22Rv1 (cell line): Measurements from ENCODE around the gene PATJ.

Experiments
- H3K27ac ChIP-seq: fragments of 450-650 bp; 2 replicates; pipeline ENCODE4 v1.5.1; 2017
- CTCF ChIP-seq: fragments of 450-650 bp; IDR thresholded peaks from 2 replicates; pipeline ENCODE4 v1.5.1; 2017; ENCODE audit warnings: mild to moderate bottlenecking
- ZFX ChIP-seq: fragments of 450-650 bp; IDR thresholded peaks from 2 replicates; pipeline ENCODE4 v1.6.1; 2017; ENCODE audit warnings: antibody characterized with exemption, borderline replicate concordance

The PATJ gene

GRCh38 chr1:61853583-61853982 lies 111.3 kb downstream of the PATJ start:
- TF ChIP-seq ZFX = no peak
- TF ChIP-seq CTCF = no peak
- H3K27ac ChIP-seq = no peak overlapping the region

- TF ChIP-seq CTCF (no peak), ZFX (no peak)
- no peak overlapping the region for H3K27ac ChIP-seq
Measured at GRCh38 chr1:61864489-61864888, 122.2 kb downstream of the PATJ start.

GRCh38 chr1:61865646-61866220 lies 123.5 kb downstream of the PATJ start:
- H3K27ac ChIP-seq = no peak overlapping the region

GRCh38 chr1:61869691-61870109 lies 127.4 kb downstream of the PATJ start:
- TF ChIP-seq CTCF = no peak
- no peak for TF ChIP-seq ZFX
- no peak overlapping the region for H3K27ac ChIP-seq

More at GRCh38 chr1:61865646-61866220, 123.5 kb downstream of the PATJ start:
- no peak for TF ChIP-seq ZFX
- no peak for TF ChIP-seq CTCF

GRCh38 chr1:61872206-61872605 lies 129.9 kb downstream of the PATJ start:
- no peak for TF ChIP-seq CTCF
- no peak for TF ChIP-seq ZFX
- no peak overlapping the region for H3K27ac ChIP-seq

GRCh38 chr1:61873581-61873980 lies 131.3 kb downstream of the PATJ start:
- TF ChIP-seq ZFX (no peak), CTCF (no peak)
- H3K27ac ChIP-seq = no peak overlapping the region

GRCh38 chr1:61873994-61874393 lies 131.7 kb downstream of the PATJ start:
- H3K27ac ChIP-seq = no peak overlapping the region
- no peak for TF ChIP-seq ZFX
- TF ChIP-seq CTCF = no peak
